ENCODE results near the gene ATP6V1G2. TPM values are rescaled to one million over a fixed set of nuclear protein-coding genes. Genes with fewer than 3 reads are reported as not detected.
"Not testable (repeated sequence)": the region's sequence is repeated elsewhere in the genome, so short reads cannot be mapped to it uniquely, and the experiment has no call there.

The ATP6V1G2 gene
- polyA plus RNA-seq, 1 donor from 2014 or later: 56.7 TPM

GRCh38 chr6:31513456-31514165, 32.8 kb downstream of the ATP6V1G2 start:
- Histone ChIP-seq H3K36me3 (ENCODE audit: insufficient read depth, low read length) (no peaks in the 10 kb centered on the region), H3F3A (ENCODE audit: insufficient read depth, low read length, poor library complexity, severe bottlenecking) (no peaks in the 10 kb centered on the region), H2AFZ (ENCODE audit: low read depth, low read length) (no peak overlapping the region), H3K27me3 (ENCODE audit: insufficient read depth, low read depth, low read length) (no peaks in the 10 kb centered on the region), H3K9me2 (ENCODE audit: insufficient read depth, low read length) (no peaks in the 10 kb centered on the region), H4K20me1 (ENCODE audit: insufficient read depth) (no peaks in the 10 kb centered on the region), H3K9me3 (ENCODE audit: low read length) (no peaks in the 10 kb centered on the region), H3K27ac (ENCODE audit: low read length) (no peak overlapping the region), H3K79me2 (replicated peaks; ENCODE audit: insufficient read depth, low read length) (no peaks in the 10 kb centered on the region), H3K9ac (ENCODE audit: low read length) (no peak overlapping the region), H3K4me3 (ENCODE audit: low read length) (no peak overlapping the region), H3K4me2 (ENCODE audit: low read length) (no peak overlapping the region)
- TF ChIP-seq REST (IDR thresholded peaks at IDR 0.05; ENCODE audit: borderline replicate concordance) (no peak), EZH2 (IDR thresholded peaks at IDR 0.05; ENCODE audit: borderline replicate concordance, insufficient read depth, low read length, poor library complexity, severe bottlenecking) (no peak), POLR2AphosphoS5 (IDR thresholded peaks at IDR 0.05) (no peak), TAF1 (IDR thresholded peaks at IDR 0.05; ENCODE audit: low read depth) (no peak), EP300 (conservative IDR thresholded peaks at IDR 0.05; ENCODE audit: poor library complexity, severe bottlenecking) (no peak)

GRCh38 chr6:31510007-31510406, 36.4 kb downstream of the ATP6V1G2 start:
- Histone ChIP-seq H3K9me3 (ENCODE audit: low read length) (no peaks in the 10 kb centered on the region), H3K9me2 (ENCODE audit: insufficient read depth, low read length) (no peaks in the 10 kb centered on the region), H3K36me3 (ENCODE audit: insufficient read depth, low read length) (no peaks in the 10 kb centered on the region), H3K79me2 (replicated peaks; ENCODE audit: insufficient read depth, low read length) (no peaks in the 10 kb centered on the region), H3F3A (ENCODE audit: insufficient read depth, low read length, poor library complexity, severe bottlenecking) (no peaks in the 10 kb centered on the region), H4K20me1 (ENCODE audit: insufficient read depth) (no peaks in the 10 kb centered on the region), H2AFZ (ENCODE audit: low read depth, low read length) (no peak overlapping the region), H3K4me2 (ENCODE audit: low read length) (no peak overlapping the region), H3K9ac (ENCODE audit: low read length) (no peak overlapping the region), H3K27ac (ENCODE audit: low read length) (no peak overlapping the region), H3K27me3 (ENCODE audit: insufficient read depth, low read depth, low read length) (no peaks in the 10 kb centered on the region), H3K4me3 (ENCODE audit: low read length) (no peak overlapping the region)
- TF ChIP-seq EZH2 (IDR thresholded peaks at IDR 0.05; ENCODE audit: borderline replicate concordance, insufficient read depth, low read length, poor library complexity, severe bottlenecking) (no peak), MXI1 (conservative IDR thresholded peaks at IDR 0.05; ENCODE audit: poor library complexity, severe bottlenecking) (no peak), POLR2AphosphoS5 (IDR thresholded peaks at IDR 0.05) (no peak), REST (IDR thresholded peaks at IDR 0.05; ENCODE audit: borderline replicate concordance) (no peak), RAD21 (conservative IDR thresholded peaks at IDR 0.05) (no peak), TAF1 (IDR thresholded peaks at IDR 0.05; ENCODE audit: low read depth) (no peak), EP300 (conservative IDR thresholded peaks at IDR 0.05; ENCODE audit: poor library complexity, severe bottlenecking) (no peak), CTCF (IDR thresholded peaks at IDR 0.05; ENCODE audit: poor library complexity, severe bottlenecking) (no peak), SMC3 (conservative IDR thresholded peaks at IDR 0.05; ENCODE audit: poor library complexity) (no peak)

GRCh38 chr6:31509036-31509435, 37.4 kb downstream of the ATP6V1G2 start:
- not testable (repeated sequence) for H3K79me2 ChIP-seq (replicated peaks; ENCODE audit: insufficient read depth, low read length); H4K20me1 ChIP-seq (ENCODE audit: insufficient read depth); H3K36me3 ChIP-seq (ENCODE audit: insufficient read depth, low read length); H2AFZ ChIP-seq (ENCODE audit: low read depth, low read length); H3K4me3 ChIP-seq (ENCODE audit: low read length); H3K9ac ChIP-seq (ENCODE audit: low read length); H3K27me3 ChIP-seq (ENCODE audit: insufficient read depth, low read depth, low read length); H3F3A ChIP-seq (ENCODE audit: insufficient read depth, low read length, poor library complexity, severe bottlenecking); H3K9me2 ChIP-seq (ENCODE audit: insufficient read depth, low read length); H3K9me3 ChIP-seq (ENCODE audit: low read length); H3K27ac ChIP-seq (ENCODE audit: low read length); H3K4me2 ChIP-seq (ENCODE audit: low read length)

All from neural cell (in vitro differentiated cells).